Heart left ventricle (tissue), 13 donors: ENCODE measurements around the gene LCE1D.

Experiments used
- POLR2A ChIP-seq, 2 donors: fragments of 450-650 bp; IDR thresholded peaks; one replicate each; pipeline ENCODE4 v1.6.1; 2017; ENCODE audit warnings: antibody characterized with exemption in 2 of 2, mild to moderate bottlenecking in 2 of 2, moderate library complexity in 2 of 2
- TF ChIP-seq, protein P1 (sequence below), 12 donors: fragments of 200-600 bp; sonication (generic) in 4 of 12; IDR thresholded peaks; one replicate each; pipeline versions ENCODE4 v1.5.0 to v1.8.0; 2018 to 2022; ENCODE audit warnings: antibody characterized with exemption in 12 of 12, mild to moderate bottlenecking in 5 of 12
- donor health status: ischemic (EF 13 %, LVEDD 7.1; RV severe dilation, severe dysfunction).
- donor health status: DM: no; HTN: yes; CAD: no.
- donor health status: DM: no; HTN: no; CAD: no.
- donor health status: ischemic (EF 25% LVEDD 6.9; RV normal size, moderate dysfunction).
- donor health status: ischemic (EF 25% LVEDD 5.7; RV mildly dilated, moderate dysfunction).
- donor health status: ischemic (EF 35%, LVEDD 5.7; RV mildly dilated, moderate dysfunction).
- donor health status: nonischemic (EF 11% LVEDD 7.7; RV severe dilation, severe dysfunction).
- donor health status: DM: yes; HTN: yes; CAD: no.
- donor health status: PGD.
- donor health status: ischemic (EF 29% LVEDD 5.4; RV normal size, mild dysfunction).
- donor health status: nonischemic (EF 23%, LVEDD 6.1; RV moderate dilation, normal function).

DNA sequence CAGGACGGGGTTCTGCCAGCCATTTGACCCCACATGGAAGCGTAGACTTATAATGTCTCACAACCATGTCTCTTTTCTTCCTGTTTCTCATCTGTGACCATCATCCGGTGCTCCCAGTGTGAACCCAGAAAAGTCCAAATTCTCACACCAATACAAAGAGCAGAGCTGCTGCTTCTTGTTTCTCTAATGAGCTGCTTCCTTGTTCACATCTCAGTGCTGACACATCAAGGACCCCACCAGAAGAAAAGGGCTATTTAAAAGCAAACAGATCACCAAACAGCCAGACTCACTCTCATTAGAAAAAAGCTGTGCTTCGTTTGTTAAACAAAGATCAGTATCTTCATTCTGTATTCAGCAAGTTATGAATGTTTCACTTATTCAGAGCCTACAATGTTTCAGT, 835 bp upstream of the LCE1D start:
- TF ChIP-seq, protein P1, sequence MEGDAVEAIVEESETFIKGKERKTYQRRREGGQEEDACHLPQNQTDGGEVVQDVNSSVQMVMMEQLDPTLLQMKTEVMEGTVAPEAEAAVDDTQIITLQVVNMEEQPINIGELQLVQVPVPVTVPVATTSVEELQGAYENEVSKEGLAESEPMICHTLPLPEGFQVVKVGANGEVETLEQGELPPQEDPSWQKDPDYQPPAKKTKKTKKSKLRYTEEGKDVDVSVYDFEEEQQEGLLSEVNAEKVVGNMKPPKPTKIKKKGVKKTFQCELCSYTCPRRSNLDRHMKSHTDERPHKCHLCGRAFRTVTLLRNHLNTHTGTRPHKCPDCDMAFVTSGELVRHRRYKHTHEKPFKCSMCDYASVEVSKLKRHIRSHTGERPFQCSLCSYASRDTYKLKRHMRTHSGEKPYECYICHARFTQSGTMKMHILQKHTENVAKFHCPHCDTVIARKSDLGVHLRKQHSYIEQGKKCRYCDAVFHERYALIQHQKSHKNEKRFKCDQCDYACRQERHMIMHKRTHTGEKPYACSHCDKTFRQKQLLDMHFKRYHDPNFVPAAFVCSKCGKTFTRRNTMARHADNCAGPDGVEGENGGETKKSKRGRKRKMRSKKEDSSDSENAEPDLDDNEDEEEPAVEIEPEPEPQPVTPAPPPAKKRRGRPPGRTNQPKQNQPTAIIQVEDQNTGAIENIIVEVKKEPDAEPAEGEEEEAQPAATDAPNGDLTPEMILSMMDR (IDR thresholded peaks at IDR 0.05) = no peak
- no peak for TF ChIP-seq POLR2A (IDR thresholded peaks at IDR 0.05)
